Spleen (tissue), 7 donors: ENCODE data around the gene NR2C1.

Source experiments
- POLR2A ChIP-seq, 3 donors: fragments of 450-650 bp; IDR thresholded peaks; one replicate each; pipeline ENCODE4 v1.5.1; 2017; ENCODE audit warnings: antibody characterized with exemption in 3 of 3, mild to moderate bottlenecking in 1 of 3
- POLR2AphosphoS5 ChIP-seq, 3 donors: sonication (generic); formaldehyde crosslinking; IDR thresholded peaks; one replicate each; pipeline ENCODE4 v1.5.1; 2017; ENCODE audit warnings: antibody characterized with exemption in 3 of 3
- TF ChIP-seq, protein P1 (sequence below), 11 experiments: fragments of 200-600 bp in 7 of 11; fragments of 450-650 bp in 4 of 11; sonication (generic) in 4 of 11; IDR thresholded peaks in 8 of 11; conservative IDR thresholded peaks in 3 of 11; 1 replicate in 7 of 11; 2 replicates in 4 of 11; pipeline versions ENCODE4 v1.4.0 to v1.8.0; 2016 to 2021; ENCODE audit warnings: antibody characterized with exemption in 11 of 11, inconsistent platforms in 4 of 11, mild to moderate bottlenecking in 1 of 11
- donor health status: DM: no; HTN: no; CAD: no; lungs with moderate emphysema.
- donor health status: DM: no; HTN: no; CAD: no.
- donor health status: DM: no; HTN: no; CAD: no.

DNA sequence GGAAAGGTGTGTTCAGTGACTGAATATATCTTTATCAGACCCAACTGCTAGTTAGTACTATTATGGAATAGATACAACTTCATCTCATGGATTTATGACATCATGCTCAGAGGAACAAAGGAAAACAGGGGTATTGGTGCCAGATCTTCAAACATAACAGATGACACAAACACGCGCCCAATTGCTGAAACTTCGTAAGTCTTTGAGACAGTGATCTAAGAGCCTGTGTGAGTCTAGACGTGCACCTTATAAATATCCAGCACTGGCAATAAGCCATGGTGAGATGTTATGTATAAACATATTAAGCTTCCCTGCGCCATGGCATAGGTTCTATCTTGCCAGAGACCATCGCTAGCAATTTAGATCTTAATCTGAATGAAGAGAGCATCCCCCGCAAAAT is 42.2 kb upstream of the NR2C1 start:
- TF ChIP-seq POLR2AphosphoS5 (IDR thresholded peaks at IDR 0.05) = no peak
- TF ChIP-seq, protein P1, sequence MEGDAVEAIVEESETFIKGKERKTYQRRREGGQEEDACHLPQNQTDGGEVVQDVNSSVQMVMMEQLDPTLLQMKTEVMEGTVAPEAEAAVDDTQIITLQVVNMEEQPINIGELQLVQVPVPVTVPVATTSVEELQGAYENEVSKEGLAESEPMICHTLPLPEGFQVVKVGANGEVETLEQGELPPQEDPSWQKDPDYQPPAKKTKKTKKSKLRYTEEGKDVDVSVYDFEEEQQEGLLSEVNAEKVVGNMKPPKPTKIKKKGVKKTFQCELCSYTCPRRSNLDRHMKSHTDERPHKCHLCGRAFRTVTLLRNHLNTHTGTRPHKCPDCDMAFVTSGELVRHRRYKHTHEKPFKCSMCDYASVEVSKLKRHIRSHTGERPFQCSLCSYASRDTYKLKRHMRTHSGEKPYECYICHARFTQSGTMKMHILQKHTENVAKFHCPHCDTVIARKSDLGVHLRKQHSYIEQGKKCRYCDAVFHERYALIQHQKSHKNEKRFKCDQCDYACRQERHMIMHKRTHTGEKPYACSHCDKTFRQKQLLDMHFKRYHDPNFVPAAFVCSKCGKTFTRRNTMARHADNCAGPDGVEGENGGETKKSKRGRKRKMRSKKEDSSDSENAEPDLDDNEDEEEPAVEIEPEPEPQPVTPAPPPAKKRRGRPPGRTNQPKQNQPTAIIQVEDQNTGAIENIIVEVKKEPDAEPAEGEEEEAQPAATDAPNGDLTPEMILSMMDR (IDR thresholded peaks at IDR 0.05 in 8 of 11, conservative IDR thresholded peaks at IDR 0.05 in 3 of 11) = no peak
- no peak for TF ChIP-seq POLR2A (IDR thresholded peaks at IDR 0.05)
